ENCODE measurements around the gene COLEC12. TPM values are rescaled to one million over a fixed set of nuclear protein-coding genes. Genes with fewer than 3 reads are reported as not detected.

COLEC12 gene
- total RNA-seq, 1 experiment from 2014 or later: not detected

GRCh38 chr18:331221-331821 lies 169.2 kb downstream of the COLEC12 start:
- ATAC-seq: no peak
- no peak for DNase-seq (ENCODE audit: low read depth, low spot score)
- intact Hi-C loops (cut with micrococcal nuclease): no loop called here
- Histone ChIP-seq H2AFZ (ENCODE audit: low read depth, low read length, poor library complexity, severe bottlenecking) (no peak overlapping the region), H3K4me1 (ENCODE audit: control insufficient read depth in 1 of 2, insufficient read depth in 2 of 2, low read length in 2 of 2) (no peaks in the 10 kb centered on the region), H3K9me3 (ENCODE audit: control insufficient read depth in 1 of 2, insufficient read depth in 1 of 2, low read depth in 1 of 2, low read length in 2 of 2) (no peaks in the 10 kb centered on the region), H4K20me1 (ENCODE audit: insufficient read depth) (no peaks in the 10 kb centered on the region), H3K4me2 (ENCODE audit: low read length) (no peak overlapping the region), H3K79me2 (ENCODE audit: insufficient read depth, low read length) (no peaks in the 10 kb centered on the region), H3K4me3 (replicated peaks in 1 of 2; ENCODE audit: low read depth in 1 of 2, low read length in 2 of 2) (no peak overlapping the region), H3K27ac (ENCODE audit: low read depth, low read length) (no peak overlapping the region), H3K9ac (ENCODE audit: low read length) (no peak overlapping the region), H3K9me2 (ENCODE audit: insufficient read depth) (no peaks in the 10 kb centered on the region), H3K36me3 (ENCODE audit: control insufficient read depth in 1 of 2, insufficient read depth in 2 of 2, low read length in 2 of 2) (no peaks in the 10 kb centered on the region), H3K27me3 (ENCODE audit: insufficient read depth, low read length) (no peaks in the 10 kb centered on the region)
- RAD21 ChIA-PET (ENCODE audit: low non-redundant PET in 1 of 2, low total read pairs in 2 of 2, uncharacterized antibody in 2 of 2, unreplicated experiment in 2 of 2): no interaction called here
- no peak for TF ChIP-seq FOSL1 (IDR thresholded peaks at IDR 0.05; ENCODE audit: low read depth)
- TF ChIP-seq ZBTB33 (IDR thresholded peaks at IDR 0.05; ENCODE audit: extremely low read depth, insufficient replicate concordance, low read length): no peak
- no peak for TF ChIP-seq SIN3A (IDR thresholded peaks at IDR 0.05; ENCODE audit: low read depth)
- TF ChIP-seq TCF7L2 (IDR thresholded peaks at IDR 0.05; ENCODE audit: borderline replicate concordance, extremely low read depth, insufficient read depth, insufficient read length): no peak
- TF ChIP-seq POLR2A (IDR thresholded peaks at IDR 0.05; ENCODE audit: borderline replicate concordance, extremely low read depth, insufficient read depth, insufficient read length): no peak
- no peak for TF ChIP-seq SP1 (IDR thresholded peaks at IDR 0.05; ENCODE audit: low read depth)
- TF ChIP-seq CBX3 (IDR thresholded peaks at IDR 0.05; ENCODE audit: low read depth): no peak
- TF ChIP-seq EZH2 (IDR thresholded peaks at IDR 0.05): no peak
- no peak for TF ChIP-seq RAD21 (IDR thresholded peaks at IDR 0.05; ENCODE audit: low read depth)
- POLR2A ChIA-PET: no interaction called here
- CTCF ChIA-PET: no interaction called here
- BruUV-seq (replicated peaks): no TSS peak

DNA sequence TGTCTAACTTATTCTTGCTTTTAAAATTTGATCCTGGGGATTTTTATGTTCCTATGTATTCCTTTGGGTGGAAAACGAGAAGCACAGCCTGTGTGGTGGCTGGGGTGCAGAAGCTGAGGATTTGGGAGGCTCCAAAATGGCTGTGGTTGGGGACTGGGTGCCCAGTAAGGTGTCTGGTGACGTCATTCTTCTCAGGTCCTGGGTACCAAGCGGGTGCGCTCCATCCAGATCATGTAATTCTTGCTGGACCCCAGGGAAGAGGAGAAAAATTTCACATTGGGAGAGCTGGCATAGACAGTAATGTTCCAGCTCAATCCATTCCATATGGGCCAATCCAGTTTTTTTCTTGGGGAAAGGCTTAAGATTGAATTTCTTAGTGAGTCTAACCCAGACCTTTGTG lies 171.6 kb downstream of the COLEC12 start:
- ChIA-PET CTCF (no interaction called here), POLR2A (no interaction called here), RAD21 (ENCODE audit: low non-redundant PET in 1 of 2, low total read pairs in 2 of 2, uncharacterized antibody in 2 of 2, unreplicated experiment in 2 of 2) (no interaction called here)
- Histone ChIP-seq H3K4me3 (replicated peaks in 1 of 2; ENCODE audit: low read depth in 1 of 2, low read length in 2 of 2) (no peak overlapping the region), H3K9me2 (ENCODE audit: insufficient read depth) (no peaks in the 10 kb centered on the region), H2AFZ (ENCODE audit: low read depth, low read length, poor library complexity, severe bottlenecking) (no peak overlapping the region), H3K36me3 (ENCODE audit: control insufficient read depth in 1 of 2, insufficient read depth in 2 of 2, low read length in 2 of 2) (no peaks in the 10 kb centered on the region), H4K20me1 (ENCODE audit: insufficient read depth) (no peaks in the 10 kb centered on the region), H3K9ac (ENCODE audit: low read length) (no peak overlapping the region), H3K9me3 (ENCODE audit: control insufficient read depth in 1 of 2, insufficient read depth in 1 of 2, low read depth in 1 of 2, low read length in 2 of 2) (no peaks in the 10 kb centered on the region), H3K4me1 (ENCODE audit: control insufficient read depth in 1 of 2, insufficient read depth in 2 of 2, low read length in 2 of 2) (no peaks in the 10 kb centered on the region), H3K27me3 (ENCODE audit: insufficient read depth, low read length) (no peaks in the 10 kb centered on the region), H3K4me2 (ENCODE audit: low read length) (no peak overlapping the region), H3K27ac (ENCODE audit: low read depth, low read length) (no peak overlapping the region), H3K79me2 (ENCODE audit: insufficient read depth, low read length) (no peaks in the 10 kb centered on the region)
- ATAC-seq (no peak), DNase-seq (ENCODE audit: low read depth, low spot score) (no peak)
- TF ChIP-seq SP1 (IDR thresholded peaks at IDR 0.05; ENCODE audit: low read depth) (no peak), EGR1 (IDR thresholded peaks at IDR 0.05; ENCODE audit: low read depth) (no peak), EZH2phosphoT487 (IDR thresholded peaks at IDR 0.05; ENCODE audit: borderline replicate concordance) (no peak)
- no TSS peak for BruUV-seq (replicated peaks)
- intact Hi-C loops (cut with micrococcal nuclease): no loop called here

All from HCT116 (cell line).